KMS-11 (cell line): ENCODE measurements around the gene ASIC3.

ENCODE experiments used
- H2AFZ ChIP-seq: fragments of 200-600 bp; sonication (generic); 2 replicates; pipeline ENCODE4 v1.6.1; 2016; ENCODE audit warnings: antibody characterized with exemption, mixed run types, low read depth
- H3K27ac ChIP-seq: fragments of 200-600 bp; sonication (generic); 2 replicates; pipeline ENCODE4 v1.6.1; 2016; ENCODE audit warnings: mild to moderate bottlenecking, mixed run types
- H3K27me3 ChIP-seq: fragments of 200-600 bp; sonication (generic); 2 replicates; pipeline ENCODE4 v1.6.1; 2017; ENCODE audit warnings: mild to moderate bottlenecking, low read depth, mixed run types, moderate library complexity; ENCODE audit not compliant: insufficient read depth
- H3K36me3 ChIP-seq: fragments of 200-600 bp; sonication (generic); 2 replicates; pipeline ENCODE4 v1.6.1; 2017; ENCODE audit warnings: mild to moderate bottlenecking, mixed run types; ENCODE audit not compliant: insufficient read depth
- H3K4me1 ChIP-seq: fragments of 200-600 bp; sonication (generic); 2 replicates; pipeline ENCODE4 v1.6.1; 2016; ENCODE audit warnings: mild to moderate bottlenecking, low read depth, mixed run types; ENCODE audit not compliant: poor library complexity, severe bottlenecking
- H3K4me2 ChIP-seq: fragments of 200-600 bp; sonication (generic); 2 replicates; pipeline ENCODE4 v1.7.0; 2016; ENCODE audit warnings: mild to moderate bottlenecking, mixed run types
- H3K4me3 ChIP-seq: fragments of 200-600 bp; sonication (generic); IDR thresholded peaks from 2 replicates; pipeline ENCODE4 v1.6.1; 2017; ENCODE audit warnings: low read depth, low read length, mixed read lengths; ENCODE audit not compliant: insufficient read depth
- H3K79me2 ChIP-seq: fragments of 200-600 bp; sonication (generic); 2 replicates; pipeline ENCODE4 v1.6.1; 2016; ENCODE audit warnings: low read depth, mixed run types; ENCODE audit not compliant: insufficient read depth
- H3K9ac ChIP-seq: fragments of 200-600 bp; sonication (generic); 2 replicates; pipeline ENCODE4 v1.6.1; 2016; ENCODE audit warnings: mild to moderate bottlenecking, mixed run types
- H4K20me1 ChIP-seq: fragments of 200-600 bp; sonication (generic); 2 replicates; pipeline ENCODE4 v1.6.1; 2016; ENCODE audit warnings: mild to moderate bottlenecking, mixed run types; ENCODE audit not compliant: insufficient read depth
- CTCF ChIP-seq: fragments of 200-600 bp; sonication (generic); conservative IDR thresholded peaks from 2 replicates; pipeline ENCODE4 v1.6.1; 2017; ENCODE audit warnings: low read depth, mild to moderate bottlenecking, antibody characterized with exemption, low read length, moderate library complexity, mixed read lengths

The ASIC3 gene

GRCh38 chr7:151028131-151028947 lies 20.0 kb upstream of the ASIC3 start, which contains the start of gene ABCB8:
Gene ABCB8, plus strand, starts transcription at chr7:151028450. Its CDS starts 66 bp downstream, at chr7:151028516.
- Histone ChIP-seq H3K36me3 (no peaks in the 10 kb centered on the region), H3K4me3 (peak within 1 kb of the TSS; percentile 32), H4K20me1 (no peaks in the 10 kb centered on the region), H3K4me2 (peak within 1 kb of the TSS; percentile 86), H3K79me2 (0 out of 2 replicates have a peak, but pooled peaks cover 5% of the 10 kb centered on the region), H2AFZ (peak within 1 kb of the TSS; percentile 82), H3K27ac (peak within 1 kb of the TSS; percentile 58), H3K27me3 (0 out of 2 replicates have a peak, but pooled peaks cover 11% of the 10 kb centered on the region), H3K9ac (peak within 1 kb of the TSS; percentile 64), H3K4me1 (peaks cover 23% of the 10 kb centered on the region)
- TF ChIP-seq CTCF, result peak; percentile 76

GRCh38 chr7:151028948-151029501 lies 19.3 kb upstream of the ASIC3 start:
- Histone ChIP-seq H3K79me2 (0 out of 2 replicates have a peak, but pooled peaks cover 5% of the 10 kb centered on the region), H3K4me2 (peak overlapping the region; percentile 86), H2AFZ (peak overlapping the region; percentile 82), H3K27ac (peak overlapping the region; percentile 58), H3K4me1 (peaks cover 23% of the 10 kb centered on the region), H3K9ac (peak overlapping the region; percentile 64), H4K20me1 (no peaks in the 10 kb centered on the region), H3K4me3 (no peak overlapping the region), H3K36me3 (no peaks in the 10 kb centered on the region), H3K27me3 (0 out of 2 replicates have a peak, but pooled peaks cover 11% of the 10 kb centered on the region)
- TF ChIP-seq CTCF, result peak; percentile 42; the same call in 1 of the 2 replicates

GRCh38 chr7:151031011-151031410 lies 17.3 kb upstream of the ASIC3 start:
- TF ChIP-seq CTCF, result no peak
- no peak overlapping the region for H3K4me2 ChIP-seq
- H2AFZ ChIP-seq, result no peak overlapping the region
- no peaks in the 10 kb centered on the region for H3K27me3 ChIP-seq
- peaks cover 23% of the 10 kb centered on the region for H3K4me1 ChIP-seq
- no peaks in the 10 kb centered on the region for H4K20me1 ChIP-seq
- H3K27ac ChIP-seq, result no peak overlapping the region
- H3K36me3 ChIP-seq, result no peaks in the 10 kb centered on the region
- H3K79me2 ChIP-seq, result 0 out of 2 replicates have a peak, but pooled peaks cover 5% of the 10 kb centered on the region
- H3K9ac ChIP-seq, result no peak overlapping the region
- no peak overlapping the region for H3K4me3 ChIP-seq

GRCh38 chr7:151032936-151033863 lies 15.1 kb upstream of the ASIC3 start:
- H3K27ac ChIP-seq, result no peak overlapping the region
- 0 out of 2 replicates have a peak, but pooled peaks cover 5% of the 10 kb centered on the region for H3K79me2 ChIP-seq
- no peak overlapping the region for H2AFZ ChIP-seq
- H3K4me2 ChIP-seq, result no peak overlapping the region
- no peak overlapping the region for H3K4me3 ChIP-seq
- no peak overlapping the region for H3K9ac ChIP-seq
- H3K36me3 ChIP-seq, result no peaks in the 10 kb centered on the region
- TF ChIP-seq CTCF, result 0 out of 2 replicates have a peak, but pooled peaks have one; percentile 20
- no peaks in the 10 kb centered on the region for H3K27me3 ChIP-seq
- peaks cover 15% of the 10 kb centered on the region for H3K4me1 ChIP-seq
- no peaks in the 10 kb centered on the region for H4K20me1 ChIP-seq
